Gastroesophageal sphincter (tissue), 4 donors: ENCODE results near the gene VPS26C. TPM values are rescaled to one million over a fixed set of nuclear protein-coding genes. Genes with fewer than 3 reads are reported as not detected.

Experiments used
- ATAC-seq: fragments of 150-250 bp; one replicate; pipeline ENCODE4 v1.9.1; 2016; ENCODE audit warnings: mild to moderate bottlenecking, moderate library complexity
- H3K27ac ChIP-seq, 4 donors: fragments of 200-600 bp; sonication (generic) in 3 of 4; 1 replicate in 3 of 4; 2 replicates in 1 of 4; pipeline ENCODE4 v1.5.1; 2016 to 2019
- H3K27me3 ChIP-seq: fragments of 200-600 bp; sonication (generic); one replicate; pipeline ENCODE4 v1.5.1; 2019
- H3K36me3 ChIP-seq, 2 donors: fragments of 200-600 bp; sonication (generic); one replicate each; pipeline ENCODE4 v1.5.1; 2019; ENCODE audit warnings: control low read depth in 1 of 2
- H3K4me1 ChIP-seq, 3 donors: fragments of 200-600 bp; sonication (generic); 1 replicate in 2 of 3; 2 replicates in 1 of 3; pipeline ENCODE4 v1.5.1; 2016 to 2019; ENCODE audit warnings: control low read depth in 2 of 3
- H3K4me3 ChIP-seq, 2 donors: fragments of 200-600 bp; sonication (generic); one replicate each; pipeline ENCODE4 v1.5.1; 2019; ENCODE audit warnings: mild to moderate bottlenecking in 1 of 2, moderate library complexity in 1 of 2
- H3K9me3 ChIP-seq, 3 donors: fragments of 200-600 bp; sonication (generic); one replicate each; pipeline ENCODE4 v1.5.1; 2017 to 2019; ENCODE audit warnings: control low read depth in 2 of 3
- CTCF ChIP-seq, 4 experiments: fragments of 200-600 bp in 2 of 4; fragments of 450-650 bp in 2 of 4; sonication (generic) in 1 of 4; IDR thresholded peaks; one replicate each; pipeline ENCODE4 v1.5.1; 2017 to 2019; ENCODE audit warnings: antibody characterized with exemption in 4 of 4, mild to moderate bottlenecking in 2 of 4, moderate library complexity in 2 of 4
- EP300 ChIP-seq: sonication (generic); formaldehyde crosslinking; IDR thresholded peaks from one replicate; pipeline ENCODE4 v1.6.1; 2017; ENCODE audit warnings: antibody characterized with exemption, mild to moderate bottlenecking
- POLR2A ChIP-seq, 2 donors: fragments of 450-650 bp; IDR thresholded peaks; one replicate each; pipeline ENCODE4 v1.6.1; 2017; ENCODE audit warnings: antibody characterized with exemption in 2 of 2, mild to moderate bottlenecking in 2 of 2, moderate library complexity in 1 of 2
- POLR2AphosphoS5 ChIP-seq: sonication (generic); formaldehyde crosslinking; IDR thresholded peaks from one replicate; pipeline ENCODE4 v1.6.1; 2017; ENCODE audit warnings: antibody characterized with exemption
- WGBS, 2 donors: methylation state at CpG; one replicate each; pipeline ENCODE4 v1.1.5; 2018; ENCODE audit warnings: low coverage in 1 of 2; 5-methylcytosine and 5-hydroxymethylcytosine counted together
- small RNA-seq, 4 donors: library from RNA; depleted of rRNA; stranded (forward); fragments of <200 nt; gene quantifications; one replicate each; pipeline ENCODE3, GENCODE V24; 2016
- total RNA-seq, 4 donors: library from RNA; depleted of rRNA; stranded (reverse); fragments of >200 nt; gene quantifications; one replicate each; pipeline ENCODE4 v1.1.0, GENCODE V29; 2016

Gene VPS26C
- total RNA-seq, 4 donors from 2014 or later: 67.0 to 72.3 (median 68.4) TPM

- TF ChIP-seq EP300: no peak
- TF ChIP-seq POLR2A (IDR thresholded peaks at IDR 0.05): no peak
- TF ChIP-seq CTCF (IDR thresholded peaks at IDR 0.05): no peak
- no peak for TF ChIP-seq POLR2AphosphoS5
Measured at GRCh38 chr21:37184784-37185593, 82.1 kb downstream of the VPS26C start.

GRCh38 chr21:37183749-37184148 lies 83.4 kb downstream of the VPS26C start:
- Histone ChIP-seq H3K9me3 (no peaks in the 10 kb centered on the region), H3K27me3 (no peaks in the 10 kb centered on the region), H3K4me1 (no peaks in the 10 kb centered on the region), H3K4me3 (no peak overlapping the region), H3K36me3 (peaks cover 0 to 72% of the 10 kb centered on the region in 2 donors), H3K27ac (no peak overlapping the region)
- no peak for ATAC-seq
- 88 to 95% methylated on average over 3 of the region's 3 CpGs for WGBS, 2 donors
- TF ChIP-seq POLR2AphosphoS5 (no peak), POLR2A (IDR thresholded peaks at IDR 0.05) (no peak), CTCF (IDR thresholded peaks at IDR 0.05) (no peak), EP300 (no peak)

More at GRCh38 chr21:37184784-37185593, 82.1 kb downstream of the VPS26C start:
- Histone ChIP-seq H3K4me3 (no peak overlapping the region), H3K27me3 (no peaks in the 10 kb centered on the region), H3K4me1 (no peaks in the 10 kb centered on the region), H3K9me3 (no peaks in the 10 kb centered on the region), H3K36me3 (peaks cover 0 to 72% of the 10 kb centered on the region in 2 donors), H3K27ac (no peak overlapping the region)
- 85 to 91% methylated on average over 9 of the region's 9 CpGs for WGBS, 2 donors
- no peak for ATAC-seq

GRCh38 chr21:37182222-37182621 lies 84.9 kb downstream of the VPS26C start:
- Histone ChIP-seq H3K4me3 (no peak overlapping the region), H3K27ac (no peak overlapping the region), H3K27me3 (no peaks in the 10 kb centered on the region), H3K36me3 (peaks cover 0 to 71% of the 10 kb centered on the region in 2 donors), H3K9me3 (no peaks in the 10 kb centered on the region), H3K4me1 (no peaks in the 10 kb centered on the region)
- WGBS, 2 donors: 55 to 91% methylated on average over 1 to 6 of the region's 6 CpGs
- no peak for ATAC-seq
- TF ChIP-seq CTCF (IDR thresholded peaks at IDR 0.05) (no peak), POLR2AphosphoS5 (no peak)

DNA sequence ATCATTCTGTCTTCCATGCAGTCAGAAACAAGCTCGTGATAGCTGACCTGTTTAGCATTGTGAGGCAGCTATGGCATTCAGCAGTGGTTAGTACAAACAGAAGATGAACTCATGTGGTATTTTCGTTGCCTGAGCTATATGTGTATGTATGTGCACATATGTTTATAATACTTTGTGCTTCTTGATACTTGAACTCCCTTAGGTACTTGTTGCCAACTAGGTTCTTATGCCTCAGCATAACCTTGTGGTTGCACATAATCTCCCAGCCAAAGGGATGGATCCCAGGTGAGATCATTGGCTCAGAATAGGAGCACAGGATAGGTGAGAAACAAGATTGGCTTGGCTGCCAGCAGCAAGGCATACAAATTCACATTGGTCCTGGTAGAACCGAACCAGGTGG lies 86.1 kb downstream of the VPS26C start:
- Histone ChIP-seq H3K27me3 (no peaks in the 10 kb centered on the region), H3K4me3 (no peak overlapping the region), H3K36me3 (peaks cover 0 to 71% of the 10 kb centered on the region in 2 donors), H3K9me3 (no peaks in the 10 kb centered on the region), H3K27ac (no peak overlapping the region), H3K4me1 (no peaks in the 10 kb centered on the region)
- TF ChIP-seq EP300: no peak
- WGBS, 2 donors: 89 to 100% methylated on average over 2 to 3 of the region's 3 CpGs
- ATAC-seq: no peak

- H3K27ac ChIP-seq: no peak overlapping the region
- 86 to 88% methylated on average over 2 to 5 of the region's 5 CpGs for WGBS, 2 donors
- H3K4me3 ChIP-seq: no peak overlapping the region
- peaks cover 0 to 17% (median 2%) of the 10 kb centered on the region in 3 donors for H3K4me1 ChIP-seq
- no peaks in the 10 kb centered on the region for H3K27me3 ChIP-seq
- TF ChIP-seq POLR2A (IDR thresholded peaks at IDR 0.05) (no peak), CTCF (IDR thresholded peaks at IDR 0.05) (no peak), EP300 (no peak), POLR2AphosphoS5 (no peak)
- peaks cover 0 to 79% of the 10 kb centered on the region in 2 donors for H3K36me3 ChIP-seq
- no peak for ATAC-seq
- H3K9me3 ChIP-seq: no peaks in the 10 kb centered on the region
Measured at GRCh38 chr21:37176716-37177115, 90.4 kb downstream of the VPS26C start.

Small RNA genes lying within 50 kb of the gene (small RNA-seq; reads per million reads assigned to genes)
- 0 reads per million in 4 donors for gene RN7SL678P

Other genes with a start within 250 kb of the VPS26C start
- gene PIGP, start 194.3 kb downstream of the VPS26C start, total RNA-seq: 10 to 100 TPM; 20.7 to 32.1 (median 24.0) TPM
- 100 to 1,000 TPM in 3 of 4 donors, 10 to 100 TPM in 1; 85.1 to 157 (median 127) TPM for gene TTC3, start 194.1 kb downstream of the VPS26C start, total RNA-seq
- gene DYRK1A, start 99.4 kb upstream of the VPS26C start, total RNA-seq: 100 to 1,000 TPM in 1 of 4 donors, 10 to 100 TPM in 3; 85.1 to 102 (median 94.0) TPM